ENCODE measurements around the gene LTBP2.

GRCh38 chr14:74660863-74661262, 48.8 kb upstream of the LTBP2 start:
- TF ChIP-seq CTCF (IDR thresholded peaks at IDR 0.05) (no peak), POLR2A (IDR thresholded peaks at IDR 0.05) (no peak)

Measured in testis (tissue), 2 donors.